ENCODE data around the gene SUSD4. TPM values are rescaled to one million over a fixed set of nuclear protein-coding genes. Genes with fewer than 3 reads are reported as not detected.

The SUSD4 gene
- total RNA-seq, 1 experiment from 2014 or later: 3.5 TPM

DNA sequence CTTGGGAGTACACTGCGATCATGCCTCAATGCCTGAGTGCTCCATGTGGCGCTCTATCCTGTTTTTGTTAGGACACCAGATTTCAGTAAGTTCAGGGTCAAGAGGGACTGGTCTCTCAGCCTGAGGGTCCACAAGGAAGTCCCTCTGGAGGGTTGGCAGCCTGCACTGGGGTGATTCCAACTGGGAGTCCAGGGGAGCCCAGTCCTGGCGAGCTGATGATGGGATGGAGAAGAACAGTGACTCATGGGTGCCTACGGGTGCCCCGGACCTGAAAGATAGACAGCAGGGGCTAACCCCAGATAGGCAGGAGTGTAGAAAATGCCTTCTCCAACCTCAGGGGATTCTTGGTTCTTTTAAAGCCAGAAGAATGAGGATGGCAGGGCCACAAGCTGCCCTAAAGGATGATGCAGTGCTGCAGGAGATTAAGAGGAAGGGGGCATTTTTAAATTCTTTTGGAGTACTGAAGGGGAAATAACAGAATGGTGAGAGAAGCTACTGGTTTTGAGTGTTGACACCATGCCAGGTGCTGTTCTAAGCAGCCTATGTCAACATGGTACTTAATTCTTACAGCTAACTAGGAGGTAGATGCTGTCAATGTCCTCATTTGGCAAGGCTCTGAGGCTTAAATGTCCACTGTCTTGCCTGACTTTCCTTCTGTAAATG is 152.5 kb downstream of the SUSD4 start:
- Histone ChIP-seq H2BK15ac (ENCODE audit: low read depth, low read length) (no peak overlapping the region), H2BK5ac (ENCODE audit: insufficient read length, low read length) (no peak overlapping the region), H2BK120ac (ENCODE audit: low read depth, low read length, poor library complexity, severe bottlenecking) (no peak overlapping the region), H3K56ac (ENCODE audit: insufficient read length, low read depth, low read length) (no peak overlapping the region), H2BK12ac (ENCODE audit: insufficient read length, low read depth, low read length) (no peak overlapping the region), H3K23ac (ENCODE audit: insufficient read length, low read depth, low read length) (no peak overlapping the region), H3K79me2 (ENCODE audit: insufficient read depth, low read length) (no peaks in the 10 kb centered on the region), H3K27me3 (ENCODE audit: insufficient read depth, low read length) (no peaks in the 10 kb centered on the region), H2AK5ac (ENCODE audit: insufficient read length, low read length) (no peak overlapping the region), H4K5ac (ENCODE audit: insufficient read length, low read depth, low read length) (no peak overlapping the region), H3K23me2 (ENCODE audit: insufficient read length, low read depth, low read length, poor library complexity, severe bottlenecking) (no peaks in the 10 kb centered on the region), H4K91ac (ENCODE audit: insufficient read length, low read depth, low read length) (no peak overlapping the region), H3K27ac (ENCODE audit: insufficient read length, low read depth, low read length) (no peak overlapping the region), H3K18ac (ENCODE audit: insufficient read length, low read depth, low read length) (no peak overlapping the region), H3T11ph (ENCODE audit: low read length) (no peak overlapping the region), H3K9me3 (ENCODE audit: control insufficient read depth, low read depth, low read length) (no peaks in the 10 kb centered on the region), H2AFZ (ENCODE audit: low read length) (no peak overlapping the region), H3K9ac (ENCODE audit: extremely low read depth, insufficient read length, low read length) (no peak overlapping the region), H4K8ac (replicated peaks; ENCODE audit: insufficient read length, low read depth, low read length) (no peak overlapping the region), H2BK20ac (ENCODE audit: low read depth, low read length, poor library complexity, severe bottlenecking) (no peak overlapping the region), H3K4ac (ENCODE audit: low read depth, low read length) (no peak overlapping the region), H3K14ac (ENCODE audit: insufficient read depth, low read length) (no peak overlapping the region), H3K4me2 (ENCODE audit: insufficient read depth, insufficient read length, low read length) (no peak overlapping the region), H3K4me1 (ENCODE audit: insufficient read depth, low read length) (no peaks in the 10 kb centered on the region), H4K20me1 (ENCODE audit: control insufficient read depth, insufficient read depth, insufficient read length) (no peaks in the 10 kb centered on the region), H3K79me1 (ENCODE audit: insufficient read depth, low read depth, low read length, poor library complexity, severe bottlenecking) (no peaks in the 10 kb centered on the region)
- TF ChIP-seq, protein P1, sequence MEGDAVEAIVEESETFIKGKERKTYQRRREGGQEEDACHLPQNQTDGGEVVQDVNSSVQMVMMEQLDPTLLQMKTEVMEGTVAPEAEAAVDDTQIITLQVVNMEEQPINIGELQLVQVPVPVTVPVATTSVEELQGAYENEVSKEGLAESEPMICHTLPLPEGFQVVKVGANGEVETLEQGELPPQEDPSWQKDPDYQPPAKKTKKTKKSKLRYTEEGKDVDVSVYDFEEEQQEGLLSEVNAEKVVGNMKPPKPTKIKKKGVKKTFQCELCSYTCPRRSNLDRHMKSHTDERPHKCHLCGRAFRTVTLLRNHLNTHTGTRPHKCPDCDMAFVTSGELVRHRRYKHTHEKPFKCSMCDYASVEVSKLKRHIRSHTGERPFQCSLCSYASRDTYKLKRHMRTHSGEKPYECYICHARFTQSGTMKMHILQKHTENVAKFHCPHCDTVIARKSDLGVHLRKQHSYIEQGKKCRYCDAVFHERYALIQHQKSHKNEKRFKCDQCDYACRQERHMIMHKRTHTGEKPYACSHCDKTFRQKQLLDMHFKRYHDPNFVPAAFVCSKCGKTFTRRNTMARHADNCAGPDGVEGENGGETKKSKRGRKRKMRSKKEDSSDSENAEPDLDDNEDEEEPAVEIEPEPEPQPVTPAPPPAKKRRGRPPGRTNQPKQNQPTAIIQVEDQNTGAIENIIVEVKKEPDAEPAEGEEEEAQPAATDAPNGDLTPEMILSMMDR (conservative IDR thresholded peaks at IDR 0.05): no peak
- WGBS (ENCODE audit: extremely low coverage, insufficient read length, low lambda C conversion rate): no CpG with 5 or more reads among the region's 5 CpGs
- Mint-ChIP-seq H3K4me3 (no peak overlapping the region), H3K27ac (no peak overlapping the region; a peak in 1 of 7 replicates), H3K27me3 (ENCODE audit: low read depth) (peaks cover 3% of the 10 kb centered on the region), H3K4me1 (peaks cover 9 to 12% of the 10 kb centered on the region in 2 experiments), H3K36me3 (ENCODE audit: insufficient read depth in 1 of 3, low read depth in 3 of 3) (no peaks in the 10 kb centered on the region), H3K9me3 (no peaks in the 10 kb centered on the region)
- no peak for DNase-seq
